ENCODE data around the gene GPBP1. TPM values are rescaled to one million over a fixed set of nuclear protein-coding genes. Genes with fewer than 3 reads are reported as not detected.
"Not testable (repeated sequence)": the region's sequence is repeated elsewhere in the genome, so short reads cannot be mapped to it uniquely, and the experiment has no call there.

Gene GPBP1
- polyA plus RNA-seq, 4 donors = 143 to 156 (median 155) TPM

- no peak for DNase-seq (ENCODE audit: low read depth in 4 of 4, low spot score in 3 of 4)
These were observed 85.8 kb downstream of the GPBP1 start for GRCh38 chr5:57259704-57260103.

- no peak for DNase-seq (ENCODE audit: low read depth in 4 of 4, low spot score in 3 of 4)
These were observed 88.7 kb downstream of the GPBP1 start for GRCh38 chr5:57262541-57262940.

- DNase-seq (ENCODE audit: low read depth in 4 of 4, low spot score in 3 of 4) = no peak
These were observed 93.9 kb downstream of the GPBP1 start for GRCh38 chr5:57267805-57268204.

- DNase-seq (ENCODE audit: low read depth in 4 of 4, low spot score in 3 of 4) = no peak
These were observed 102.5 kb downstream of the GPBP1 start for GRCh38 chr5:57276353-57276752.

- no peak for DNase-seq (ENCODE audit: low read depth in 4 of 4, low spot score in 3 of 4)
These were observed 103.2 kb downstream of the GPBP1 start for GRCh38 chr5:57277085-57277484.

DNA sequence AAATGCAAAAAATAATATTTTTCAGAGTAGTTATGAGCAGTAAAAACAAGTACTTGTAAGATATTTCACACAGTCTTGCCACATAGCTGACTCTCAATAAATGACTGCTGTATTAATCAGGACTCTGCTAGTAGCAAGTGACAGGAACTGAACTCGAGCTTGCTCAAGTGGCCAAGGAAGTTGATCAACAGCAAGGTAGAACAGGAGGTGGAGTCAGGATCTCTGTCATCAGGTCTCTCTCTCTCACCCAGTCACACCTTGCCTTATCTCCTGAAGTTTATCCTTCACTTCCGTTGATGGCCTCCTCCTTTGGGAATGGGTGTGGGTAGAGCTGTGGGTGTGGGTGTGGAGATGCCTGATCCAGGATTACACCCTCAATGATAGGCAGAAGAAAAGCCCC lies 107.0 kb downstream of the GPBP1 start:
- DNase-seq (ENCODE audit: low read depth in 4 of 4, low spot score in 3 of 4) = no peak

DNA sequence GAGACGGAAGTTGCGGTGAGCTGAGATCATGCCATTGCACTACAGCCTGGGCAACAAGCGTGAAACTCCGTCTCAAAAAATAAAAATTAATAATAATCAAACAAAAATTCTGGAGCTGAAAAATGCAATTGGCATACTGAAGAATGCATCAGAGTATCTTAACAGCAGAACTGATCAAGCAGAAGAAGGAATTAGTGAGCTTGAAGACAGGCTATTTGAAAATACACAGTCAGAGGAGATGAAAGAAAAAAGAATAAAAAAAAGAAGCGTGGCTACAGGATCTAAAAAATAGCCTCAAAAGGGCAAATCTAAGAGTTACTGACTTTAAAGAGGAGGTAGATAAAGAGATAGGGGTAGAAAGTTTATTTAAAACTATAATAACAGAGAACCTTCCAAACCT lies 111.2 kb downstream of the GPBP1 start:
- DNase-seq (ENCODE audit: low read depth in 4 of 4, low spot score in 3 of 4) = not testable (repeated sequence)

GRCh38 chr5:57291894-57292293 lies 118.0 kb downstream of the GPBP1 start:
- no peak for DNase-seq (ENCODE audit: low read depth in 4 of 4, low spot score in 3 of 4)

- DNase-seq (ENCODE audit: low read depth in 4 of 4, low spot score in 3 of 4) = no peak
These were observed 118.5 kb downstream of the GPBP1 start for GRCh38 chr5:57292336-57292735.

DNA sequence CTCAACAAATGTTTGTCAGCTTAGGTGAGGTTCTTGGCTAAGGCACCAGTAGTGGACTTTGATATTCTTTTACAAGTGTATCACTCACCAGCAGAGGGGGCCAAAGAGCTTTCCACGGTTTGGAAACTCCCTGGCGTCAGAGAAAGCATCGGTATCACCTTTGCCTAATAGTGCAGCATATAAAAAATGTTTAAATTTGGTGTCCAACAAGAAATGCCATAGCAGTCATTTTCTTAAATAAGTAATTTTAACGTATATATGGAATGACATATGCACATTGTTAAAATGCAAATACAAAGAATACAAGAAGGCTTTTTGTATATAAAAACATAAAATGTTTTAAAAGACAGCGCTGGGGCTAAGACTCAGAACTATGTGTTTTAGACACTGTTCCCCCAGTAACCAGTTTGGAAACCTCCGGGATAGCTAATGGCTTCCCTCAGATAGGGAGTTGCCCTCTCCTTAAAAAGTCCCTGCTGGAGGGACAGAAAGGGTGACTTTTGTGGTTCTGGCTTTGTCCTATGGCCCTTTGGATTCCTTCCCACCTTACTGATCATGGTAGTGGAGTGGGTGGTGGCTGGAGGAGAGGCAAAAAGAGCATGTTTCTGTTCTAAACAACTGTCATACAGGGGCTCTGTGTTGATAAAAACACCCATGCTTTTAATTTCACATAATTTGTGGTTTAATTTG lies 124.6 kb downstream of the GPBP1 start:
- DNase-seq (ENCODE audit: low read depth in 4 of 4, low spot score in 3 of 4) = peak; percentile 73 to 82 (median 76)

DNA sequence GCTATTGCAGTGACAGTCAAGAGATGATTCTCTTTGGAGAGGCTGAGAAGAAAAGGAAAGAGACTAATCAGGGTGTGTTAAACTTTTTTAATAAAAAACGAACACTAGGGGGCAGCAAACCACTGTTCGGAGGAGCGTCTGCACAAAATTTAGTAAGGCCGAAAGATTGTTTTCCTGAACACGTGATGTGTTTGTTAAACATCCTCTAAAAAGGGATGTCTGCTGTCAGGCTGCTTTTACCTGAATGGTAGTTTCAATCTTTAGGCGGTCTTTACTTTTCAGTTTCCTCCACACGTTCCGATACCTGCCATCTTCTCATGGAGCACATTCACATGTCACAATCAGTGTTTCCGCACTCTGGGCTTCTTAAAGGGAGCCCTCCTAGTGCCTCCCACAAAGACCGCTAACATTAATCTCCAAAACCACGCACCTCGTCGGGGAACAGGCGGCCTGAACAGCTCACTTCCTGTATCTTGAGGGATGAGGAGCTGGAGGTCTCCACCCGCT lies 125.2 kb downstream of the GPBP1 start:
- DNase-seq (ENCODE audit: low read depth in 4 of 4, low spot score in 3 of 4) = peak; percentile 66 to 73 (median 72)

DNA sequence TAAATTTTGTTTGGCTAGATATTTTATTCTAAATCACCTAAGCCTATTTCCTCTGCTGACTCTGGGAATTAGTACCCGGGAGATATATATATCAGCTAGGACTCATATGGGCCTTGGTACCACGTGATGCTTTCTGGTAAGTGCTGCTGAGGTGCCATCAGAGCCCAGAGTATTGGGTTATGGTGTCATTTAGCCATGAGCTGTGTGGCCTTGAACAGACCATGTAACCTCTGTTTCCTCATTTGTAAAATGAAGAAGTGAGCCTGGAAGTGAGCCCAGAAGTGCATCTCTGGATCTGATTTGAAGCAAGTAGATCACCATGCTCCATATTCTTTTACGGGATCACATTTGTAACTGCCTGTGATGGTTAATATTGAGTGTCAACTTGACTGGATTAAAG lies 126.1 kb downstream of the GPBP1 start:
- no peak for DNase-seq (ENCODE audit: low read depth in 4 of 4, low spot score in 3 of 4)

GRCh38 chr5:57302164-57302563 lies 128.3 kb downstream of the GPBP1 start:
- DNase-seq (ENCODE audit: low read depth in 4 of 4, low spot score in 3 of 4) = no peak

DNA sequence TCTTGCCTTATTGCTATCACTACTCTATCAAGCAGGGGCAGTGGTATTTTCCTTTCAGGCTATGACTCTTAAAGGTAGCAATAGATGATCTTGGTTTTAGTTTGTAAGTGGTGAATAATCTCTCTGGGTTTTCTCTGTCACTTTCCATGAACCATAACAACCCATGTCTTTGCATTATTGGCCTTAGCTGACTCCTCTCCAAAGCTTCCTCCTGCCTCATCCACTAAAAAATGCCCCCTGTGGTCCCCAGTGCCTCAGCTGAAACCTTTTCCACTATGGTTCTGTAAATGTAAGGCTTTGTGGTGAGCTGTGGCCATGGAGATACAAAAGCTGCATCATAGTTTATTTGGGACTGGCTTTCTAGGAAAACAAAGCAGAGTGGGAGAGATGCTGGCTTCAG lies 128.8 kb downstream of the GPBP1 start:
- no peak for DNase-seq (ENCODE audit: low read depth in 4 of 4, low spot score in 3 of 4)

GRCh38 chr5:57303985-57304384 lies 130.1 kb downstream of the GPBP1 start:
- no peak for DNase-seq (ENCODE audit: low read depth in 4 of 4, low spot score in 3 of 4)

- DNase-seq (ENCODE audit: low read depth in 4 of 4, low spot score in 3 of 4) = no peak
These were observed 131.1 kb downstream of the GPBP1 start for GRCh38 chr5:57304931-57305330.

GRCh38 chr5:57306359-57306758 lies 132.5 kb downstream of the GPBP1 start:
- no peak for DNase-seq (ENCODE audit: low read depth in 4 of 4, low spot score in 3 of 4)

DNA sequence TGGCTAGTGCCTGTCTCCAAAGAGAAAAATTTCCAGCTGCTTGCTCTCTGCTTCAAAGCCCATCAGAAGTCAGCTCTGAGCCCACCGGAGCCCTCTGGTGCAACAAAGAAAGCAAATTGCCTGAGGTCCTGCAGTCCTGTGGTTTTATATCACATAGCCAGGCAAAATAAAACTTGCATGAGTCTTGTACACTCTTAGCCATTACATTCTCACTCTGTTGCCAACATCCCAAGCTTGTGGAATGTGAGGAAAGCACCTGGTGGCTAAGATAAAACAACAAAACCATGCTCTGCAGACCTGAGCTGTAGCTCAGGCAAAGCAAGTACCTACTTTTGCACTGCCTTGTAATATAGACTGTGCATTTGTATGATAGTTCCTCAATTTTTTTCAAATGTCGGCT lies 133.7 kb downstream of the GPBP1 start:
- no peak for DNase-seq (ENCODE audit: low read depth in 4 of 4, low spot score in 3 of 4)

- DNase-seq (ENCODE audit: low read depth in 4 of 4, low spot score in 3 of 4) = not testable (repeated sequence)
These were observed 135.2 kb downstream of the GPBP1 start for GRCh38 chr5:57309022-57309421.

DNA sequence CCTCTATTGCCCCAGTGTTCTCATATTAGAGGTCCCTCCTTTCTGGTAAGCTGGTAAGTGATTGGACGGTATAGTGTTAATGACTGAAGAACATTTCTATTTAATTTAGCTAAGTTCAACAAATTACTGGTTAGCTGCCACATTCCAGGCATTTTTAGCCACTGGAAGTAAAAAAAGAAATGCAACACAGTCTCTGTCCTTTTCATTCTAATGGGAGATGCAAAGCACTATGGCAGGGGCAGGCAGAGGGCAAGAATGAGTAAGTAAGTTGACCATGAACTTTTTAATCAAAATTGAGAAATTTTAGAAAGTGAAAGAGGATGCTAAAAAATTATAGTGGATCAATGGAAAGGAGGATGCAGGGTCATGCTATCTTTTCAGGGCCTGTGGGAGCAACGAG lies 137.4 kb downstream of the GPBP1 start:
- no peak for DNase-seq (ENCODE audit: low read depth in 4 of 4, low spot score in 3 of 4)

- DNase-seq (ENCODE audit: low read depth in 4 of 4, low spot score in 3 of 4) = no peak
These were observed 138.3 kb downstream of the GPBP1 start for GRCh38 chr5:57311921-57312735.

GRCh38 chr5:57313716-57314115 lies 139.9 kb downstream of the GPBP1 start:
- DNase-seq (ENCODE audit: low read depth in 4 of 4, low spot score in 3 of 4) = no peak

Data from left renal pelvis (tissue), 4 donors.